K562 (cell line): ENCODE results near the gene CDC27. TPM values are rescaled to one million over a fixed set of nuclear protein-coding genes. Genes with fewer than 3 reads are reported as not detected.

Experiments used
- BRCA1 ChIP-seq, 2 experiments: fragments of 450-650 bp in 1 of 2; sonication (generic) in 1 of 2; formaldehyde crosslinking in 1 of 2; IDR thresholded peaks; 2 replicates each; pipeline versions ENCODE4 v1.5.0 to v1.6.1; 2017 to 2020; ENCODE audit warnings: mild to moderate bottlenecking in 1 of 2, missing genetic modification reagents in 1 of 2
- ELF4 ChIP-seq: fragments of 450-650 bp; formaldehyde crosslinking; IDR thresholded peaks from 2 replicates; pipeline ENCODE4 v1.4.0; 2022; ENCODE audit warnings: missing genetic modification characterization
- EP400 ChIP-seq: fragments of 450-650 bp; IDR thresholded peaks from 2 replicates; pipeline ENCODE4 v1.6.1; 2017; ENCODE audit warnings: antibody characterized with exemption, mild to moderate bottlenecking, moderate library complexity
- HDGF ChIP-seq: fragments of 450-650 bp; IDR thresholded peaks from 2 replicates; pipeline ENCODE4 v1.6.1; 2016
- NR0B1 ChIP-seq: fragments of 450-650 bp; IDR thresholded peaks from one replicate; pipeline ENCODE4 v1.6.1; 2018; ENCODE audit warnings: mild to moderate bottlenecking, moderate library complexity; ENCODE audit not compliant: partially characterized antibody
- NR4A1 ChIP-seq, 2 experiments: fragments of 250-450 bp in 1 of 2; fragments of 450-650 bp in 1 of 2; sonication (Bioruptor Pico) in 1 of 2; IDR thresholded peaks; 2 replicates each; pipeline versions ENCODE4 v1.4.0 to v1.6.1; 2016 to 2020; ENCODE audit warnings: mild to moderate bottlenecking in 2 of 2, missing compliant biosample characterization in 1 of 2, missing genetic modification characterization in 1 of 2, moderate library complexity in 1 of 2
- PBX2 ChIP-seq, 2 experiments: IDR thresholded peaks in 1 of 2; conservative IDR thresholded peaks in 1 of 2; 2 replicates each; pipeline ENCODE4 v1.6.1; 2016; ENCODE audit warnings: low read depth in 2 of 2, mild to moderate bottlenecking in 1 of 2, missing compliant biosample characterization in 1 of 2, missing genetic modification characterization in 1 of 2, moderate library complexity in 1 of 2
- POLR2AphosphoS2 ChIP-seq: IDR thresholded peaks from 2 replicates; pipeline ENCODE4 v1.6.1; 2012; ENCODE audit warnings: low read length, improper control_type of control experiment
- RBM25 ChIP-seq: fragments of 200-400 bp; formaldehyde crosslinking; IDR thresholded peaks from 2 replicates; pipeline ENCODE4 v1.6.1; 2018; ENCODE audit warnings: low read length, low read depth, moderate library complexity; ENCODE audit not compliant: severe bottlenecking
- RCOR1 ChIP-seq, 2 experiments: IDR thresholded peaks; 2 replicates each; pipeline ENCODE4 v1.6.1; 2012; ENCODE audit warnings: low read depth in 2 of 2, low read length in 2 of 2, borderline replicate concordance in 1 of 2, improper control_type of control experiment in 1 of 2
- SUPT5H ChIP-seq: fragments of 450-650 bp; IDR thresholded peaks from 2 replicates; pipeline ENCODE4 v1.6.1; 2016
- U2AF2 ChIP-seq: fragments of 200-400 bp; formaldehyde crosslinking; optimal IDR thresholded peaks from 2 replicates; pipeline ENCODE3; 2017; ENCODE audit warnings: low read depth, mild to moderate bottlenecking, low read length
- ZKSCAN8 ChIP-seq: fragments of 200-800 bp; sonication (Bioruptor generic); IDR thresholded peaks from 2 replicates; pipeline ENCODE4 v1.6.1; 2016; ENCODE audit warnings: missing genetic modification characterization, missing compliant biosample characterization
- ZNF175 ChIP-seq: fragments of 200-800 bp; sonication (Bioruptor generic); IDR thresholded peaks from 2 replicates; pipeline ENCODE4 v1.6.1; 2016; ENCODE audit warnings: low read depth, mild to moderate bottlenecking, missing genetic modification characterization, missing compliant biosample characterization
- ZNF583 ChIP-seq: fragments of 250-450 bp; sonication (Bioruptor Pico); IDR thresholded peaks from 2 replicates; pipeline ENCODE4 v1.4.0; 2020
- ZSCAN29 ChIP-seq: fragments of 450-650 bp; IDR thresholded peaks from 2 replicates; pipeline ENCODE4 v1.6.1; 2017
- polyA plus RNA-seq, 8 experiments: library from polyadenylated mRNA; depleted of rRNA in 4 of 8; stranded (reverse) in 5 of 8; unstranded in 3 of 8; fragments of >200 nt; fragmentation: Nextera tagmentation in 2 of 8; fragmentation: Illumina TruSeq in 1 of 8; extraction: Ambion mirVana in 2 of 8; extraction: Trizol in 1 of 8; gene quantifications; 2 replicates each; pipeline versions ENCODE4 v1.2.1 to v1.2.3, GENCODE V29; 2011 to 2014; ENCODE audit warnings: inconsistent platforms in 1 of 8, missing spikeins in 1 of 8
- total RNA-seq, 7 experiments: library from RNA; depleted of rRNA in 6 of 7; stranded (reverse); fragments of >200 nt in 6 of 7; fragmentation: Illumina TruSeq in 2 of 7; extraction: Trizol in 2 of 7; gene quantifications; 2 replicates each; pipeline versions ENCODE4 v1.2.1 to v1.2.3, GENCODE V29; 2011 to 2021; ENCODE audit warnings: low replicate concordance in 1 of 7
- TF ChIP-seq, protein P1 (sequence below): fragments of 450-650 bp; conservative IDR thresholded peaks from 2 replicates; pipeline ENCODE4 v1.6.1; 2016; ENCODE audit warnings: missing genetic modification characterization, low read depth, mild to moderate bottlenecking, control low read depth, missing compliant biosample characterization
- TF ChIP-seq, protein P2 (sequence below): fragments of 450-650 bp; IDR thresholded peaks from 2 replicates; pipeline ENCODE4 v1.6.1; 2017; ENCODE audit warnings: antibody characterized with exemption, mild to moderate bottlenecking

Gene CDC27
- total and polyA plus RNA-seq, 9 of the 15 experiments (the other 6 are each of a cell fraction or from before 2014, with no cell fraction given) = 28.6 to 155 (median 94.1) TPM

DNA sequence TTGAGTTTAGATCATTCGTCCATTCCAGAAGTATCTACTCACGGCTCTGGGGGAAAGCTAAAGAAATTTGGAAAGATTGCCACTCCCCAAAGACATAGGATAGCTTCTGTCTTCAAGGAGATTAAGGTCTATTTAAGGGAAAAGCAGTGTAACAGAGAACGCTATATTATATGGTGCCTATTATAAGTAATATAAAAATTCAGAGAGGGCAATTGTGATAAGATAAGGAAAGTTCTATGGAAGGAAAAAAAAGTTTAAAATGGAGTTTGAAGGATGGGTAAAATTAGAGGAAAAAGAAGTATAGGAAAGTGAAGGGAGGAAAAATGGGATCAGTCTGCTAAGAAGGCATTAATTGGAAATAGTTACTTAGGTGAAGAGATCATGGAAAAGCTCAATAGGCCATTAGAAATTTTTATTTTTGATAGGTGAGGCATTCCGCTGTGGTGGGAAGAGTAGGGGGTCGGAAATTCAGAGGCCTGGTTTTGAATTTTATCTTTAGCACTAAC lies 690 bp upstream of the CDC27 start (continued):
- no peak for TF ChIP-seq PBX2 (CRISPR knock-in tag; IDR thresholded peaks at IDR 0.05; ENCODE audit: low read depth)
- TF ChIP-seq PBX2 (tag; conservative IDR thresholded peaks at IDR 0.05; ENCODE audit: low read depth) = no peak
- TF ChIP-seq BRCA1 (IDR thresholded peaks at IDR 0.05) = no peak
- TF ChIP-seq BRCA1 (CRISPR knock-in tag; IDR thresholded peaks at IDR 0.05) = no peak
- no peak for TF ChIP-seq RCOR1 (IDR thresholded peaks at IDR 0.05; ENCODE audit: borderline replicate concordance in 1 of 2, low read depth in 2 of 2, low read length in 2 of 2)
- no peak; the same call in 1 of the 2 replicates for TF ChIP-seq SUPT5H
- TF ChIP-seq EP400 = no peak
- no peak for TF ChIP-seq U2AF2
- TF ChIP-seq, protein P1, sequence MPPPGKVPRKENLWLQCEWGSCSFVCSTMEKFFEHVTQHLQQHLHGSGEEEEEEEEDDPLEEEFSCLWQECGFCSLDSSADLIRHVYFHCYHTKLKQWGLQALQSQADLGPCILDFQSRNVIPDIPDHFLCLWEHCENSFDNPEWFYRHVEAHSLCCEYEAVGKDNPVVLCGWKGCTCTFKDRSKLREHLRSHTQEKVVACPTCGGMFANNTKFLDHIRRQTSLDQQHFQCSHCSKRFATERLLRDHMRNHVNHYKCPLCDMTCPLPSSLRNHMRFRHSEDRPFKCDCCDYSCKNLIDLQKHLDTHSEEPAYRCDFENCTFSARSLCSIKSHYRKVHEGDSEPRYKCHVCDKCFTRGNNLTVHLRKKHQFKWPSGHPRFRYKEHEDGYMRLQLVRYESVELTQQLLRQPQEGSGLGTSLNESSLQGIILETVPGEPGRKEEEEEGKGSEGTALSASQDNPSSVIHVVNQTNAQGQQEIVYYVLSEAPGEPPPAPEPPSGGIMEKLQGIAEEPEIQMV = no peak
- TF ChIP-seq ZNF583 (CRISPR knock-in tag) = no peak
- TF ChIP-seq NR0B1 = no peak
- no peak for TF ChIP-seq ZSCAN29
- no peak for TF ChIP-seq ELF4 (CRISPR knock-in tag)
- no peak for TF ChIP-seq POLR2AphosphoS2
- TF ChIP-seq HDGF = 0 out of 2 replicates have a peak, but pooled peaks have one; percentile 16
- no peak for TF ChIP-seq NR4A1 (CRISPR knock-in tag; IDR thresholded peaks at IDR 0.05)
- no peak for TF ChIP-seq NR4A1 (tag; IDR thresholded peaks at IDR 0.05)
- no peak for TF ChIP-seq ZNF175 (CRISPR knock-in tag)
- TF ChIP-seq, protein P2, sequence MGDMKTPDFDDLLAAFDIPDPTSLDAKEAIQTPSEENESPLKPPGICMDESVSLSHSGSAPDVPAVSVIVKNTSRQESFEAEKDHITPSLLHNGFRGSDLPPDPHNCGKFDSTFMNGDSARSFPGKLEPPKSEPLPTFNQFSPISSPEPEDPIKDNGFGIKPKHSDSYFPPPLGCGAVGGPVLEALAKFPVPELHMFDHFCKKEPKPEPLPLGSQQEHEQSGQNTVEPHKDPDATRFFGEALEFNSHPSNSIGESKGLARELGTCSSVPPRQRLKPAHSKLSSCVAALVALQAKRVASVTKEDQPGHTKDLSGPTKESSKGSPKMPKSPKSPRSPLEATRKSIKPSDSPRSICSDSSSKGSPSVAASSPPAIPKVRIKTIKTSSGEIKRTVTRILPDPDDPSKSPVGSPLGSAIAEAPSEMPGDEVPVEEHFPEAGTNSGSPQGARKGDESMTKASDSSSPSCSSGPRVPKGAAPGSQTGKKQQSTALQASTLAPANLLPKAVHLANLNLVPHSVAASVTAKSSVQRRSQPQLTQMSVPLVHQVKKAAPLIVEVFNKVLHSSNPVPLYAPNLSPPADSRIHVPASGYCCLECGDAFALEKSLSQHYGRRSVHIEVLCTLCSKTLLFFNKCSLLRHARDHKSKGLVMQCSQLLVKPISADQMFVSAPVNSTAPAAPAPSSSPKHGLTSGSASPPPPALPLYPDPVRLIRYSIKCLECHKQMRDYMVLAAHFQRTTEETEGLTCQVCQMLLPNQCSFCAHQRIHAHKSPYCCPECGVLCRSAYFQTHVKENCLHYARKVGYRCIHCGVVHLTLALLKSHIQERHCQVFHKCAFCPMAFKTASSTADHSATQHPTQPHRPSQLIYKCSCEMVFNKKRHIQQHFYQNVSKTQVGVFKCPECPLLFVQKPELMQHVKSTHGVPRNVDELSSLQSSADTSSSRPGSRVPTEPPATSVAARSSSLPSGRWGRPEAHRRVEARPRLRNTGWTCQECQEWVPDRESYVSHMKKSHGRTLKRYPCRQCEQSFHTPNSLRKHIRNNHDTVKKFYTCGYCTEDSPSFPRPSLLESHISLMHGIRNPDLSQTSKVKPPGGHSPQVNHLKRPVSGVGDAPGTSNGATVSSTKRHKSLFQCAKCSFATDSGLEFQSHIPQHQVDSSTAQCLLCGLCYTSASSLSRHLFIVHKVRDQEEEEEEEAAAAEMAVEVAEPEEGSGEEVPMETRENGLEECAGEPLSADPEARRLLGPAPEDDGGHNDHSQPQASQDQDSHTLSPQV = peak; percentile 41; the same call in 1 of the 2 replicates
- TF ChIP-seq RBM25 = no peak
- TF ChIP-seq ZKSCAN8 = no peak
